Activated CD8-positive, alpha-beta memory T cell treated with anti-CD3 and anti-CD28 coated beads, Interleukin-2, amount 50 U/mL, for 4 hours (primary cell): ENCODE results near the gene ZNF142.

Experiments used
- DNase-seq: peaks from one replicate; pipeline ENCODE4 v3.0.0-alpha.2; 2020

ZNF142 gene

DNA sequence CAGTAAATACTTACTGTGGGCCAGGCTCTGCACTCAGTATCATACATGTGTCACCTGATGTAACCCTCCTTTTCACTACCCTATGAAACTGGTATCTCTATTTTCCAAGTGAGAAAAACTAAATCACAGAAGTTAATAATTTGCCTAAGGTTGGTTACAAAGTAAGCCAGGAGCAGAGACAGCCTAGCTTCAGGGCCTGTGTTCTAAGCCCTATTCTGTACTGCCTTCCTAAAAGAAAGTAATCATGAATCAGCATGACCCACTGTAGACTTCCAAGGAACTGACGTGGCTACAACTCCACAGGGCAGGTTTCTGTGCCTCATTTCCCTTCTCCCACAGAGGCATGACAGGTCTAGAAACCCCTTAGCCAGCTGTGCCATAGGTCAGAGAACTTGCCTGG is 14.3 kb downstream of the ZNF142 start:
- DNase-seq = no peak

DNA sequence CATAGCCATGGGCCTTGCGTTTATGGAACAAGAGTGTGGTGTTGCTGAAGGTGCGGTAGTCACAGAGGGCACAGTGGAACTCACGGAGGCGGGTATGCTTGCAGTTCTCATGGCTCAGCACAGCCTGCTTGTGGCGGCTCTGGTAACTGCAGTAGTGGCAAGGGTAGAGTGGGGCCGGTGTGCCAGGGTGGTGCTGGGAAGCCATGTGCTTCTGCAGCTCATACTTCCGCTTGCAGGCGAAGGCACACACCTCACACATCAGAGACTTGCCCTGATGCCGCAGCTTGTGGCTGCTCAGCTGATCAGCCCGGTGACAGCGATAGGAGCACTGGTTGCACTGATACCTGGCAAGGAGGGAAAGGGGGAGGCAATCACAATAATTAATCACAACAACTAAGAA is 14.7 kb downstream of the ZNF142 start:
- DNase-seq = no peak

DNA sequence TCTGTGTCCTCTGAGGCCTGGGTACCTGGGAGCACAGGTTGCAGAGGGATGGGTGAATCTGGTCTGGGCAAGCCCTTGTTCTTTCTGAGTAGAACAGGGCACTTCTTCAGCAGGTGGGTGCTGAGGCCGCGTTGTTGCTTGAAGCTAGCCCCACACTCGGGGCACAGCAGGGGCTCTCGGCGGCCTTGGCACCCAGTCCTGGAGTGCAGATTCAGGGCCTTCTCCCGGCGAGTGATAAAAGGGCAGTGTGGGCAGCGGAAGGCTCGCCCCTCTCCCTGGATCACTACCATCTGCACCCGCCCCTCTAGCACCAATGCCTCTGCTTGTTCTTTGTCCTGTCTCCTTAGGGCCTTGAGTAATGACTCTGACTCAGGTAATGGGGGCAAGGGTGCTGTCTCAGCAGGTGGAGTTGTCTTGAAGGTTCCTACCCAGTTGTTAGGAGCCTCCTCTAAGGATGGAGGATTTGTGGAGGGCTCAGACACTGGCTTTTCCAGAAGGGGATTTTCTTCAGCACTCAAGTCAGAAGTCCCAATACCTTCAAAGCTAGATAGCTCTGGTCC is 15.6 kb downstream of the ZNF142 start:
- DNase-seq = no peak

DNA sequence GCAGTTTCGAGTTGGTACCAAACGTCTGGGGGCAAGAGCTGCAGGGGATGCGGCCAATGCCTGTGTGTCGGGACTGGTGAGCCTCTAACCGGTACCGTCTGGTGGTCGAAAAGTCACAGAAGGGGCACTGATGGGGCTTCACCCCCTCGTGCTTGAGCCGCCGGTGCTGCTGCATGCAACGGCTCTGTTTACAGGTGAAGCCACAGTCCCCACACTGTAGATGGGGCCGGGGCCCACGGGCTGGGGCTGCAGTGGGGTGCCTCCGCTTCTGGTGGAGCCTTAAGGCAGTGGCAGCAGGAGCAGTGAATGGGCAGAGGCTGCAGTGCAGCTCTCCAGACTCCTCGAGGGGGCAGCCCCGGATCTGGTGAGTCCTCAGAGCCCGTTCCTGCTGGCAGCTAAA is 16.6 kb downstream of the ZNF142 start:
- DNase-seq = no peak

DNA sequence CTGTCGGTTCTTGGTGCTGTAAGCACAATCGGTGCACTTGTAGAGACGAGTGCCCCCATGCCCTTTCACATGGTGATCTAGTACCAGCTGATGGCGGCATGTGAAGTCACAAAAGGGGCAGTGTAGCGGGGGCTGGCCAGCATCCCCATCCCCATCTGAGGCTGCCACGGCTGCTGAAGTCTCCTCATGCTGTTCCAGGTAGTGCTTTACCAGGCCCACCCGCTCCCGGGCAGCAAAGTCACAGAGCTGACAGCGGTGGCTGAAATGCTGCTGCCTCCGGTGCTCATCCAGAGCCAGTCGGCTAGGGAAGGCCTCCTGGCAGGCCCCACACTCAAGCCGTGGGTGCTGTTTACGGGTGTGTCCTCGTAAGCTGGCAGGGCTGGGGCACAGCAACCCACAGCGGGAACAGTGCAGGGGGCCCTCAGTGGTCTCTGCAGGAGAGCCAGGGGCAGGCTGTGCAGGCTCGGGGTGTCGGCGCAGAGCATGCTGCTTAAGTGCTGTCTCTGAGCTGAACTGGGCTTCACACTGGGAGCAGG is 17.2 kb downstream of the ZNF142 start:
- no peak for DNase-seq

DNA sequence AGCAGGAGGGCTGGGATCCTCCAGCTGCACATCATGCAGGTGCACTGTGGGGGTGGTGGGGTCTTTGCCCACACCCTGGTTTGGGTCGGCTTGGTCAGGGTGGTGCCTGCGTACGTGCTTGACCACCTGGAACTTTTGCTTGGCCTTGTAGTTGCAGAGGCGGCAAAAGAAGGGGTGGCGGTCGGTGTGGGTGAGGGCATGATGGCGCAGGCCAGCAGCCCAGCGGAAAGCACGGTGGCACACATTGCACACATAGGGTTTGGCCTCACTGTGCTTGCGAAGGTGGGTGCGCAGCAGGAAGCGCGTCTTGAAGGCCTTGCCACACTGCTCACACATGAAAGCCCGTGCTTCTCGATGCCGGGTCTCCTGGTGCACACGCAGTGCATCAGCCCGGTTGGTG is 21.1 kb downstream of the ZNF142 start:
- DNase-seq = no peak

DNA sequence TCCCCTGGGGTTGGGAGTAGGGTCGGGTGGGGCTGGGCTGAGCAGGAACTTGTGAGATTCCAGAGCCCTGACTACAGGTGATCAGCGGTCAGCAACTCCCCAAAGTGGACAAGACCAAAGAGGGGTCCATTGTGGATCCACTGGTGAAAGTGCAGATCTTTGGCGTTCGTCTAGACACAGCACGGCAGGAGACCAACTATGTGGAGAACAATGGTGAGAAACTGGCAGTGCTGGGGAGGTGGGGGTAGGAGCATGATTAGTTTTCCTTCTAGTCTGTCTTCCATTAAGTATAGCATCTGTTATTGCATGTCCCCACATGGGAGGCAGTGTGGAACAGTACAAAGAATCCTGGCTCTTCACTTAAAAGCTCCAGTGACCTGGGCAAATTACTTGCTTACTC is 23.7 kb downstream of the ZNF142 start:
- no peak for DNase-seq

DNA sequence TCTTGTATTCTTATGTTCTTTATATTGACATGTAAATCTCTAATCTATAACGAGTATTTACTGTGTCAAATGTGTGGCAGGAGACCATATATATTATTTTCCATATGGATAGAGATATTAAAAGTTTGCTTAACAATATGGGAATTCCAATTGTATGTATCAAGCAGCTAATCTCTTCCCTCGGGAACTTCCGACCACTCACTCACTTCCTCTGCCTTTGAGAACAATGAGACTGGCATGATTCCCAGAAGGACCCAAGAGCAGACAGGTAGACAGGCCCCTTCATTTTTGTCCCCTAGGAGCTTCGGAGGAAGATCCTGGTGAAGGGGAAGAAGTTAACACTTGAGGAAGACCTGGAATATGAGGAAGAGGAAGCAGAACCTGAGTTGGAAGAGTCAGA is 27.6 kb downstream of the ZNF142 start:
- no peak for DNase-seq

DNA sequence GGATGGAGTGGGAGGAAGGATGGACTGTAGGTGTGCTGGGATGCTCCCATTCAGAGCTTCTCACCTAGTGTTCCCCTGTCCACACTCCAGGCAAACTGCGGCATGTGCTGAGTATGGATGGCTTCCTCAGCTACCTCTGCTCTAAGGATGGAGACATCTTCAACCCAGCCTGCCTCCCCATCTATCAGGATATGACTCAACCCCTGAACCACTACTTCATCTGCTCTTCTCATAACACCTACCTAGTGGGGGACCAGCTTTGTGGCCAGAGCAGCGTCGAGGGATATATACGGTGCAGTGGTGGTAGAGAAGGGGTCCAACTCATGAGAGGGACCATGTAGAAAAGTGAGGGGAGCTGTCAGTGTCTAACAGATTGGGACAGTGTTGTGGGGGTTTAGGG is 31.5 kb downstream of the ZNF142 start:
- no peak for DNase-seq

DNA sequence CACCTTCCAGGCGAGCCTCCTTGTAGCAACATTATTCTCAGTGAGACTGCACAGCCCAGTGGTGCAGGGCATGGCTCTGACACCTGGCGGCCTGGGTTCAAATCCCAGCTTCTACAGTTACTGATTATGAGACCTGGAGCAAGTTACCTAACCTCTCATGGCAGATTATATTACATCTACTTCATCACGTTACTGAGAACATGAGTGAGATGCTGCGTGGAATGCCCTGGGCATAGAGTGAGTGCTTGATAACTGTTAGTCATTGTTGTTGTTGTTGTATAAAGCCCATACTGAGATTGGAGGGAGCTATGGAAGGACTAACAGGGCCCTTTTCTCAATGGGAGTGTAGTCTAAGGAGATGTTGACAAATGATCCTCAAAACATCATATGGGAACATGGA is 33.1 kb downstream of the ZNF142 start:
- DNase-seq = no peak

DNA sequence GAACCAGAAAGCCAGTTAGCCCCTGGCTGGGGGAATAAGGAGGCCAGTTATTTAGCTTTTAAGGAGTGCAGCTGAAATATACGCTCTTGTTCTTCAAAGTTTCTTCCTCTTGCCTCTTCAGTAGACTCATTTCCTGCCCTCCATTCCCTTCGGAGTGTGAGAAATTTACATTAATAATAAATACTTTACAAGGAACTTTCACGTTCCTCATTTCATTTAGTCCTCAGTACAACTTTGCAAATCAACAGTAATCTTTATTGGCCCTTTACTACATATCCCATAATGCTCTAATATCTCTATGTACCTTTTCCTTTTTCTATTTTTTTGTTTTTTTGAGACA is 36.1 kb downstream of the ZNF142 start:
- DNase-seq = no peak

DNA sequence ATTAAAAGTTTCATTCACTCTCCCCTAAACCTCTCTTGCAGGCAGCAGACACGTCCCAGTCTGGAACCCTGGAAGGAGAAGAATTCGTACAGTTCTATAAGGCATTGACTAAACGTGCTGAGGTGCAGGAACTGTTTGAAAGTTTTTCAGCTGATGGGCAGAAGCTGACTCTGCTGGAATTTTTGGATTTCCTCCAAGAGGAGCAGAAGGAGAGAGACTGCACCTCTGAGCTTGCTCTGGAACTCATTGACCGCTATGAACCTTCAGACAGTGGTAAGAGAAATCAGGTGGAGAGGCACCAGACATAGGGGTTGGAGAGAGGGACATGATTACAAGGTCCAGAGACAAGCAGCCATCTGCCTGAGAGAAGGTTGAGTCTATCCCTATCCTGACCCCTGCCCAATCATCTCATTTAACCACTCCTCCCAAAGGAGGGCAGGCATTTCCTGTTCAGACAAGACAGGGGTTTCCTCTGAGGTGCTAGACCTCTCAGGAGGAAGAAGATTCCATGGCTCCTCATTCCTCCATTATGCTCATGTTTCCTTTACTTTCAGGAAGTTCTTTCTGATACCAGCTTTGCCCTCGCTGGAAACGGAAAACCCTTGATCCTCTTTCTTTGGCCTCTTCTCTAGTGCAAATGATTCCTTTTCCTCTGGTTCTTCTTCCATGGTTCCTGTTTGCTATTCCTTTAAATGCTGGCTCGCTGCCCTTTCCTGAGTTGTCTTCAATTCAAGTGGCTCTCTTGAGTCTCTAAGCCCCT is 36.6 kb downstream of the ZNF142 start:
- no peak for DNase-seq

DNA sequence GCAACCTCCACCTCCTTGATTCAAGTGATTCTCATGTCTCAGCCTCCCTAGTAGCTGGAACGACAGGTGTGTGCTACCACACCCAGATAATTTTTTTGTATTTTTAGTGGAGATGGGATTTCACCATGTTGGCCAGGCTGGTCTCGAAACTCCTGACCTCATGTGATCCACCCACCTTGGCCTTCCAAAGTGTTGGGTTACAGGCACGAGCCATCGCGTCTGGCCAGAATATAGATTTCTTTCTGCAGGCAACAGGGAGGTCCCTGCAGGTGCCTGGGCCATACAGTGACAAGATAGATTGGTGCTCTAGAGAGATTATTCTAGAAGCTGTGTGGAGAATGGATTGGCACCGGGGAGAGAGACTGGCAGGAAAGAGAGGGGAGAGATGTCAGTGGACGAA is 38.4 kb downstream of the ZNF142 start:
- DNase-seq = no peak

DNA sequence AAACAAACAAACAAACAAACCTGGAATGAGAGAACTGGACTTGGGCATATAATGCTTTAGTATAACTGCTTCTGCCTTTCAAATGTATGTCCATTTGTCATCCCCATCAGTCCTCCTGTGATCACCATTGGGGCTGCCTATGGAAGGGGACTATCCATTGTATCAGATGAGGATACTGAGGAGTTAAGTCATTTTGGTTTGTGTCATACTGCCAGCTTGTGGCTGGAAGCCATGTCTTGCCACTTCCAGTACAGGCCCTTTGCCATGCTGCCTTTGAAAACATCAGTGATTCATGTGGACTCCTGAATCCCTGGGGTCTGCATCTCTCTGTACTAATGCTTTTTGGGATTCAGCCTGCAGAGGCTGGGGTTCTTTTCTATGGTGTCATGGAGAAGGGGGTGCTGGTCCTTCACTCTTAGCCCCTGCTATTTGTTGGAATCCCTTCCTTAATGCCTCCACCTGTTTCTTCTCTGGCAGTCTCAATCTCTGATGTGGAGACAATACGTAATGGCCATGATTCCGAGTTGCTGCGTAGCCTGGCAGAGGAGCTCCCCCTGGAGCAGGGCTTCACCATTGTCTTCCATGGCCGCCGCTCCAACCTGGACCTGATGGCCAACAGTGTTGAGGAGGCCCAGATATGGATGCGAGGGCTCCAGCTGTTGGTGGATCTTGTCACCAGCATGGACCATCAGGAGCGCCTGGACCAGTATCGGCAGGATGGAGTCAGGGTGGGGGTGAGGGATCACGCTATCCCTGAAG is 41.1 kb downstream of the ZNF142 start:
- DNase-seq = no peak

DNA sequence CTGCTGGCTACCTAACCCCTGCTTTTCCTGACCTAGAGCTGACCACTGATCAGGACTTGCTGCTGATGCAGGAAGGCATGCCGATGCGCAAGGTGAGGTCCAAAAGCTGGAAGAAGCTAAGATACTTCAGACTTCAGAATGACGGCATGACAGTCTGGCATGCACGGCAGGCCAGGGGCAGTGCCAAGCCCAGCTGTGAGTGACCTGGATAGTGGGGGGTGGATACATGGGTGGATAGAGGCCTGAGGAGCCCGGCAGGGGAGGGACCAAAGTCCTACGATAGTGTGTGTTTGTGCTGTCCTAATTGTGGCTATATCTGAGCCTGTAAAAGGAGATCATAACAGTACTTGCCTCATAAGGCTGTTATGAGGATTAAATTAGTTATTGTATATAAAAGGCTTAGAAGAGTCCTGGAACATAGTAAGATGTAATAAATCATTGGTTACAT is 43.5 kb downstream of the ZNF142 start:
- DNase-seq = no peak

DNA sequence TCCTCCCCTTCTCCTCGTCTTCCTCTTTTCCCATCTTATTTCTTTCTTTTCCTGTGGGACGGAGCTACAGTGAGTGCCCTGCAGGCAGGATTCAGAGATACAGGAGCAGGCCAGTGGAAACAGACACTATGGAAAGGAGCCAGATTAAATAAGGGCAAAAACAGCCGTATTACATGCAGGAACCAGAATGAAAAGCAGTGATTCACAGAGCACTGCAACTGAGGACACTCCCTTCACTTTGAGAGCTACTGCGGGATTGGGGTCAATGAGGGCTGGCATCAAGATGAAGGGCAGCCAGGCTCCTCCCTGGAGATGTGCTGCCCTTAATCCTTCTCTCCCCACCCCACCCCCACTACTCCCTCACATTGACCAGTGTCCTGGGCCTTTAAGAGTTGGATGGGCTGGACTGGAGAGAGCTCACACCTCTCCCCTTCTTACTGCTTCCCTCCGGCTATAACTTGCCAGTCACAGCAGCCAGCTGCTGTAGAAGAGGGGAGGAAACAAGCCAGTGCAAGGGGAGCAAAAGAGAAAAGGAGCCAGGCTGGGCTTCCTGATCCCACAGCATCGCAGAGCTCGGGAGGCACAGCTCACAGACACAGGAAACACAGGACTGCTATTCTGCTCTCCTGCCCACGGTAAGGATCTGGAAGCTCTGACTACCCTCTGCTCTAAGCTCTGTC is 51.8 kb downstream of the ZNF142 start, which contains the start of gene PLCD4:
Gene PLCD4, plus strand, starts transcription at position 464 of the 680 bp plus-strand sequence. CDS start 7,841 bp downstream, outside the sequence.
- no peak for DNase-seq

DNA sequence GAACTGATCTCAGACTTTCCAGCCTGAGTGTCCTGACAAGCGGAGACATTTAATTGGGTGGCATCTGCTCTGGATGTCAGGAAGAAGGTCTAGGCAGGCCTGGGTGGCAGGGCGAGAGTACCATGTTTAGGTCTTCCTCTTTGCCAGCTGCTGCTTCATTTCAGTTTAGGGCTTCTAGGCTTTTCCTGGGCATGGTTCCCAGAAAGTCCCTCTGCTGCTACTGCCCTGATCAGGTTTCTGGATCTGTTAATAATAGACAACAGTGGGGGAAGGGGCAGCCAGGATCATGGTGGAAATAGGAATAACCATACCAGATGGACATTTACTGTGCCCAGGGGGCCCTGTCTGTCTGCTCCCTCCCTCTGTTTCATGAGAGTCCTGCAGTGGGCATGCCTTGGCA is 54.0 kb downstream of the ZNF142 start:
- DNase-seq = no peak
